GM19463 (cell line): ENCODE results near the gene TNIK.
"Not testable (repeated sequence)": the region's sequence is repeated elsewhere in the genome, so short reads cannot be mapped to it uniquely, and the experiment has no call there.

Experiments used
- ATAC-seq: cut with Tn5 transposase; IDR thresholded peaks from one replicate; pipeline ENCODE4 v1.9.1; 2021; ENCODE audit warnings: mild to moderate bottlenecking, moderate library complexity; ENCODE audit not compliant: unreplicated experiment

The TNIK gene

DNA sequence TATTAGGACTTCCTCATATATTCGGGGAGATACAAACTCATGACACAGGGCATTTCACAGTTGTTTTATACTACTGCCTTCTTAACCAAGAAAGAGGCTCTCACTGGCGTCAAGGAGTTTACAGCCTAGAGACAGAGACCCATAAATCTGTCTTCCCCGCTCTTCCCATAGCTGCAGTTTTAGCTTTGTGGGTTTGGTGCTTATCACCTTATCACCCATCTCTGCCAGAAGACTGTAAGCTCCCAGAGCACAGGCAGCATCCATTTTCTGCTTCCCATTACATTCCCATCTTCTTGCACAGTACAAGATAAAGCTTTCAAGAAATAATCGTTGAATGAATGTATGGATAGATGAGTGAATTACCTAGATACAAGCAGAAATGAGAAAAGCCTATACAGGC lies 144.3 kb downstream of the TNIK start:
- no peak for ATAC-seq

DNA sequence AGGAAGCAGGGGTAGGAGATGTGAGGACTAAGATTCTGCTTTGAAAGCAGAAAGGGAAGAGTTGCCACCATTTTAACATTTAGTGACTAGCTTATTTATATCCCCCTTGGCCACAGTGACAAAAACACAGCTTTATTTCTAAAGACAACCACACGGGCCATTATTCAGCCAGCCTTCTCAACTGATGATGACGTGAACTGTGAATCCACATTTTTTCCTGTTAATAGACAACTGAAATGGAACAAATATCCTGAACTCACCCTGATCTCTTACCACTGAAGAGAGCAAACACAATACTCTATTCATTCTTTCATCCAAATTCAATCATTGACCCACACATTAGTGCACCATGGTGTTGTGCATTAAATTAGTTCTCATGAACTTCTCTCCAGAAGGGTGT lies 145.1 kb downstream of the TNIK start:
- ATAC-seq = no peak

DNA sequence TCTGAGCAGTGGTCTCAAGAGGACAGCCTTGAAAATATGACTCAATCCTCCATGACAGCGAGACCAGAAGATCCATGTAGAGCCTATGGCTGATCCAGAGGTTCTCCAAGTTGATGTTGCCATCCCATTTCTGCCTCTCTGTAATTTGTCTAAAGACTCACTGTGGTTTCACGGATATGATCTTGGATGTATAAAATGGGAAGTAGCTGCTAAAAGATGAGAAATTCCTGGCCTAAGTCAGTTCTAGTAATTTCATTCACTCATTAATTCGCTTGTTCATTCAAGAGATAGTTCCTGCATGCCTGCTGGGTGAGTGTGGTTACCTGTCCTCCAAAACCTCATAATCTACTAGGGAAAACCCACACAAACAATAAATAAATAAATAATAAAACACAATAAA lies 145.9 kb downstream of the TNIK start:
- ATAC-seq = no peak

DNA sequence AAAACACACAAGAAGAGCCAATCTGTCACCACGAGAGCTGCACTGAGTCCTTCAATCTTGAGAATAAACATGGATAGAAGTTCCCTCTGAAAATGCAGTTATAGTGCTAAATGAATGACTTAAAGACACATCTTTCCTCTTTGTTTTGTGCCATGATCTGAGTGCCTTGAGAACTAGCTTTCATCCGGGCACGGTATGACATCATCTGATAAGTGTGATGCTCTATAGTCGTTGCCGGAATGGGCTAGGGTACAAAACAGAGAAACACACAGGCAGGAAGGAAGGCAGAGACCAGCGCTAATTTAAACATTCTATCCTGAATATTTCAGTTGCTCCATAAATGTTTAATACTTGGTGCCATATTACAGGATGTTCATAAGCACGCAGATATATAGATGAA lies 146.5 kb downstream of the TNIK start:
- no peak for ATAC-seq

GRCh38 chr3:171312741-171313140 lies 147.5 kb downstream of the TNIK start:
- ATAC-seq = no peak

GRCh38 chr3:171311784-171312183 lies 148.4 kb downstream of the TNIK start:
- no peak for ATAC-seq

GRCh38 chr3:171309906-171310359 lies 150.3 kb downstream of the TNIK start:
- ATAC-seq = no peak

DNA sequence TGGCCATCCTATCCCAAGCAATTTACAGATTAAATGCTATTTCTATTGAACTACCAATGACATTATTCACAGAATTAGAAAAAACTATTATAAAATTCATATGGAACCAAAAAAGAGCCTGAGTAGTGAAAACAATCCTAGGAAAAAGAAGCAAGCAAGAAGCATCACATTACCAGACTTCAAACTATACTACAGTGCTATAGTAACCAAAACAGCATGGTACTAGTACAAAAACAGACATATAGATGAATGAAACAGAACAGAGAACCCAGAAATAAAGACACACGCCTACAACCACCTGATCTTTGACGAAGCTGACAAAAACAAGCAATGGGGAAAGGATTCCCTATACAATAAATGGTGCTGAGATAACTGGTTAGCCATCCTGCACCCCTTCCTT lies 152.2 kb downstream of the TNIK start:
- ATAC-seq = no peak

DNA sequence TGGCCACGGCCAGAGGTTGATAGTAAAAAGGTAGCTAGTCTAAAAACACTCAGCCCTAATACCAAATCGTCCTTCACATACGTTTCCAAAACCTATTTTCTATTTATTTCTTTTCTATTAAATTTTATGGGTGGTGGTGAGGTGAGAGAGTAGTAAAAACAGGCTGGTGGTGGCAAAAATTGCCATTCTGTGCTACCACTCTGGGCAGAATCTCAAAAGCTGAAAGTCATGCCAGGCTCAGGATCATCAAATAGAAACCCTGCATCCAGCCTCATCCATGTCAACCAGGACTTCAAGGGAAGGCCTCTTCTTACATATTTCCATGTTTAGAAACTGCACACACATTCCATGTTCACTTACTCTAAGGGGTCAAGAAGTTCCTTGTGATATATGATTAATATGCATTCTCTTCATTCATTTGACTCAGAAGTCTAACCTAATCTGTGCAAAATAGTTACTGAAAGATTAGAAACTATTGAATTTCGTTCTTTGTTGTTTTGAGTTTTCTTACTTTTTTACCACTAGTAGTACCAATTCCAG lies 153.1 kb downstream of the TNIK start:
- no peak for ATAC-seq

DNA sequence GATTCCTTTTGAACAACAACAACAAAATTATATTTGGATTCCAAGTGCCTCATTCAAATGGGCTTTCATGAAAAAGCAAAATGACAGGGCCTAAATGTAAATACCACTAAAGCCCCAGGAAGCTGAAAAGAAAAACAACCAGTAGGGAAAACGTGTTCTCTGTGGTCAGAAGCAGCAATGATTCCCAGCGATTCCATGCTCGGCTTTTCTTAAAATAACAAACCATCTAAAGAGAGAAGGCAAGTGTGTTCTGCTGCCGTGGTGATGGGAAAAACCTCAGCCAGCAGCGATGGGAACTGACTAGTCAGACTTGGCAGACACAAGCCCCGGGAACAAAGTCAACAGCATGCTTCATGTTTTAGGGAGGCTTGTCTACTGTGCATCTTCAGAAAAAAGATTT lies 153.6 kb downstream of the TNIK start:
- no peak for ATAC-seq

DNA sequence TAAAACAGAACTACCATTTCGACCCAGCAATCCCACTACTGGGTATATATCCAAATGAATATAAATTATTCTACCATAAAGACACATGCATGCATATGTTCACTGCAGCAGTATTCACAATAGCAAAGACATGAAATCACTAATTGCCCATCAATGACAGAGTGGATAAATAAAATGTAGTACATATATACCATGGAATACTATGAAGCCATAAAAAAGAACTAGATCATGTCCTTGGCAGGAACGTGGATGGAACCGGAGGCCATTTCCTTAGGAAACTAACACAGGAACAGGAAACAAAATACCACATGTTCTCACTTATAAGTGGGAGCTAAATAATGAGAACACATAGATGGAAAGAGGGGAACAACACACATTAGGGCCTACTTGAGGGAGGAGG lies 154.4 kb downstream of the TNIK start:
- not testable (repeated sequence) for ATAC-seq

DNA sequence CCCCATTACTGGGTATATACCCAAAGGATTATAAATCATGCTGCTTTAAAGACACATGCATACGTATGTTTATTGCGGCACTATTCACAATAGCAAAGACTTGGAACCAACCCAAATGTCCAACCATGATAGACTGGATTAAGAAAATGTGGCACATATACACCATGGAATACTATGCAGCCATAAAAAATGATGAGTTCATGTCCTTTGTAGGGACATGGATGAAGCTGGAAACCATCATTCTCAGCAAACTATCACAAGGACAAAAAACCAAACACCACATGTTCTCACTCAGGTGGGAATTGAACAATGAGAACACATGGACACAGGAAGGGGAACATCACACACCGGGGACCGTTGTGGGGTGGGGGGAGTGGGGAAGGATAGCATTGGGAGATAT lies 155.7 kb downstream of the TNIK start:
- not testable (repeated sequence) for ATAC-seq

- not testable (repeated sequence) for ATAC-seq
Measured at GRCh38 chr3:171304017-171304416, 156.2 kb downstream of the TNIK start.

GRCh38 chr3:171301998-171302397 lies 158.2 kb downstream of the TNIK start:
- ATAC-seq = no peak

GRCh38 chr3:171301002-171301401 lies 159.2 kb downstream of the TNIK start:
- no peak for ATAC-seq

GRCh38 chr3:171297951-171298350 lies 162.3 kb downstream of the TNIK start:
- ATAC-seq = no peak

DNA sequence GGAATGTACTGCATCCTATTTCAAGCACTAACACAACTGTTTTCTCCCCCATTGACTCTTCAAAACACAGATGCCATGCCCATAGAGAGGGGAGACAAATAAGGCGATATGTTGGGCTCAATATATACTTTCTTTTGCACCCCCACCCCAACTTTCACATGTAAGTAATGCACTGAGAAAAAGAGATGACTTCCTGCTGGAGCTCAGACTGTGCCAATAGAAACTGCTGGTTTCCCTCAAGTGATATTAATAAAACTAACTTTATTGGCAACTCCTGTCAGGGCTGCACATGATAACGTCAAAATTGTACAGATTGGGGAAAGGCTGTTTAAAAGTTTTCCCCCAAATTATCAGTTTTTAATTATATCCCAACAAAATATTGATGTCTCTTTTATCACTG lies 163.0 kb downstream of the TNIK start:
- ATAC-seq = no peak

GRCh38 chr3:171295484-171296373 lies 164.5 kb downstream of the TNIK start:
- ATAC-seq = no peak

DNA sequence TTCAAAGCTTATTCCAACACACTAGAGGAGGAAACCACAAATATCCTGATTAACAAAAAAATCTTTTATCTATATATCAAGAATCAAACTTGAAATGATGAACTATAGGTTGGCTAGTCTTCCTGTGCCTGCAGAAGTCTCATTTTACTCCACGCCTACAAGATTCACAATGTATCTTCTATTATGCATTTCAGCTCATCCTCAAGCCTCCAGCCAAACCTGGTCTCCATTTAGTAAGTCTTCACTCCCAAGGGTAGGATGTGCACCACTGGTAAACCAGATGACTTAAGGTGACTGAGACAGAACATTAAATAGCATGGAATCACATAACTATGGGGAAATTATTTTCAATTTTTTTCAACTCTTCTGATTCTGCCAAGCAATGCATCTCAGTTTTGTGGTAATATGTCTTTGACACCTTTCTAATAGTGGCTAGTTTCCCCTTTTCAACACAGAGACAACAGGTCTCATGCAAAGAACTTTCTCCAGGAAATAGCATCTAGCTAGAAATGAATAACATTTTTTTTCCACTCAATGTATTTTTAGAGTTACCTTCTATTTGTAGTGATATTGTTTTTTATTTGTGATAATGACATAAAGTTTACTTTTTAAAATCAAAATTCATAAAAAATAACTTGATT lies 166.9 kb downstream of the TNIK start:
- no peak for ATAC-seq

DNA sequence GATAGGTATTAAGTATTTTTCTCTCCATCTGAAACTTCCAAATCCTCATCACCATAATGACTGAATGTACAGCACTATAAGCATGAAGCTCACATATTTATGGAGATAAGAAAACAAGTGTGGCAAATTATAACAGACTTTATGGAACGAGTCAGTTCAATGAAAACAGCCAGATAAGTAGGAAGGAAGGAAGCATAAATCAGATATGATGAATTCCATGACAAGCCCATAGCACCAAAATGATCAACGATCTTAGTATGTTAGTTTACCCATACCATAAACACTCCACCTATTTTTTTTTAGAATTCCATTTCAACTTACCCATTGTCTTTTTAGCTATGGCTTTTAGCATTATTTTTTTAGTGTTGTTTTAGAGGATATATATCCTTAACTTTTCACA lies 169.5 kb downstream of the TNIK start:
- ATAC-seq = no peak

DNA sequence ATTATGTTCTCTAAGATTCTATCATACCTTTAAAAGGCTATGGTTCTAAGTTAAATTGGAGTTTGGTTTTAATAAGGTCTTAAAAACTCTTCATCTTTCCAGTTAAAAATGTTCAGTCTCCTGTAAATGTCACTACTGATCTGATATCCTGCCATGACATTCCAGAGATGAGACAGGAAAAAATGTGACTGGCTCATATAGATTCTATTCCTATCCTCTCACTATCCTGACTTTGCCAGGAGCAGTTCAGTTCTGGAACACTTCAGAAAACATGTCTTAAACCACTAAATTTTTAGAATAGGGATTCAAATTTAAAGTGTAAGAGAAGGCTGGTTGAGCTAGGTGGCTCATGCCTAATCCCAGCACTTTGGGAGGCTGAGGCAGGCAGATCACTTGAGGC lies 170.9 kb downstream of the TNIK start:
- no peak for ATAC-seq

- not testable (repeated sequence) for ATAC-seq
Measured at GRCh38 chr3:171287761-171288160, 172.4 kb downstream of the TNIK start.
